ENCODE data around the gene HMX2.

DNA sequence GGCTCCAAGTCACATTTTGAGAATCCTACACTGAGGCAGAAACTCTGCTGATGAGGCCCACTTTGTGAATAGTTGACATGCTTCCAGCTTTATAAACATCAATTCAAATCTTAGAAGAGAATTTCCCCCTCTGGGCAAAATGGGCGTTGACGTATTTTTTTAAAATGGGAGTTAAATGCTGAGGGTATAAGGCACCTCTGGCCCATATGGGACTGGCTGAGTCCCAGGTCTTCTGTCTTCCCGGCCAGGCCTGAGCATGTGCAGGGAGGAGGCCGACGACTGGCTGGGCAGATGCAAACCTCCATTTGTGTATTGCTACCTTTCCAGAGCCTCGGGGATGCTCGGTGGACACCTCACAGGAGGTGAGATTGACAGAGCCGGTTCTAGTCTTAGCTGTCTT, 44.0 kb downstream of the HMX2 start:
- TF ChIP-seq, protein P1, sequence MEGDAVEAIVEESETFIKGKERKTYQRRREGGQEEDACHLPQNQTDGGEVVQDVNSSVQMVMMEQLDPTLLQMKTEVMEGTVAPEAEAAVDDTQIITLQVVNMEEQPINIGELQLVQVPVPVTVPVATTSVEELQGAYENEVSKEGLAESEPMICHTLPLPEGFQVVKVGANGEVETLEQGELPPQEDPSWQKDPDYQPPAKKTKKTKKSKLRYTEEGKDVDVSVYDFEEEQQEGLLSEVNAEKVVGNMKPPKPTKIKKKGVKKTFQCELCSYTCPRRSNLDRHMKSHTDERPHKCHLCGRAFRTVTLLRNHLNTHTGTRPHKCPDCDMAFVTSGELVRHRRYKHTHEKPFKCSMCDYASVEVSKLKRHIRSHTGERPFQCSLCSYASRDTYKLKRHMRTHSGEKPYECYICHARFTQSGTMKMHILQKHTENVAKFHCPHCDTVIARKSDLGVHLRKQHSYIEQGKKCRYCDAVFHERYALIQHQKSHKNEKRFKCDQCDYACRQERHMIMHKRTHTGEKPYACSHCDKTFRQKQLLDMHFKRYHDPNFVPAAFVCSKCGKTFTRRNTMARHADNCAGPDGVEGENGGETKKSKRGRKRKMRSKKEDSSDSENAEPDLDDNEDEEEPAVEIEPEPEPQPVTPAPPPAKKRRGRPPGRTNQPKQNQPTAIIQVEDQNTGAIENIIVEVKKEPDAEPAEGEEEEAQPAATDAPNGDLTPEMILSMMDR (IDR thresholded peaks at IDR 0.05; ENCODE audit: poor library complexity, severe bottlenecking), result no peak
- TF ChIP-seq POLR2AphosphoS5 (IDR thresholded peaks at IDR 0.05), result no peak
- TF ChIP-seq, protein P2, sequence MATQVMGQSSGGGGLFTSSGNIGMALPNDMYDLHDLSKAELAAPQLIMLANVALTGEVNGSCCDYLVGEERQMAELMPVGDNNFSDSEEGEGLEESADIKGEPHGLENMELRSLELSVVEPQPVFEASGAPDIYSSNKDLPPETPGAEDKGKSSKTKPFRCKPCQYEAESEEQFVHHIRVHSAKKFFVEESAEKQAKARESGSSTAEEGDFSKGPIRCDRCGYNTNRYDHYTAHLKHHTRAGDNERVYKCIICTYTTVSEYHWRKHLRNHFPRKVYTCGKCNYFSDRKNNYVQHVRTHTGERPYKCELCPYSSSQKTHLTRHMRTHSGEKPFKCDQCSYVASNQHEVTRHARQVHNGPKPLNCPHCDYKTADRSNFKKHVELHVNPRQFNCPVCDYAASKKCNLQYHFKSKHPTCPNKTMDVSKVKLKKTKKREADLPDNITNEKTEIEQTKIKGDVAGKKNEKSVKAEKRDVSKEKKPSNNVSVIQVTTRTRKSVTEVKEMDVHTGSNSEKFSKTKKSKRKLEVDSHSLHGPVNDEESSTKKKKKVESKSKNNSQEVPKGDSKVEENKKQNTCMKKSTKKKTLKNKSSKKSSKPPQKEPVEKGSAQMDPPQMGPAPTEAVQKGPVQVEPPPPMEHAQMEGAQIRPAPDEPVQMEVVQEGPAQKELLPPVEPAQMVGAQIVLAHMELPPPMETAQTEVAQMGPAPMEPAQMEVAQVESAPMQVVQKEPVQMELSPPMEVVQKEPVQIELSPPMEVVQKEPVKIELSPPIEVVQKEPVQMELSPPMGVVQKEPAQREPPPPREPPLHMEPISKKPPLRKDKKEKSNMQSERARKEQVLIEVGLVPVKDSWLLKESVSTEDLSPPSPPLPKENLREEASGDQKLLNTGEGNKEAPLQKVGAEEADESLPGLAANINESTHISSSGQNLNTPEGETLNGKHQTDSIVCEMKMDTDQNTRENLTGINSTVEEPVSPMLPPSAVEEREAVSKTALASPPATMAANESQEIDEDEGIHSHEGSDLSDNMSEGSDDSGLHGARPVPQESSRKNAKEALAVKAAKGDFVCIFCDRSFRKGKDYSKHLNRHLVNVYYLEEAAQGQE (IDR thresholded peaks at IDR 0.05; ENCODE audit: borderline replicate concordance), result no peak
- no peak for TF ChIP-seq RAD21 (conservative IDR thresholded peaks at IDR 0.05)
- TF ChIP-seq EP300 (conservative IDR thresholded peaks at IDR 0.05; ENCODE audit: poor library complexity, severe bottlenecking), result no peak

Data from neural cell (in vitro differentiated cells).